Natural killer cell (primary cell): ENCODE measurements around the gene HLA-DQB2. TPM values are rescaled to one million over a fixed set of nuclear protein-coding genes. Genes with fewer than 3 reads are reported as not detected.

ENCODE experiments used
- ATAC-seq, 3 donors: fragments of 150-1000 bp in 2 of 3; fragments of 200-7000 bp in 1 of 3; cut with Tn5 transposase; 1 replicate in 1 of 3; 2 replicates in 2 of 3; pipeline ENCODE4 v1.10.0; 2021; ENCODE audit warnings: mild to moderate bottlenecking in 2 of 3, moderate library complexity in 2 of 3
- DNase-seq, 2 donors: peaks; one replicate each; pipeline versions ENCODE4 v3.0.0 to v3.0.0-alpha.2; 2013 to 2021; ENCODE audit warnings: mixed read lengths in 1 of 2
- H3K27ac ChIP-seq: one replicate; pipeline ENCODE4 v1.5.1; 2013; ENCODE audit warnings: mild to moderate bottlenecking, low read length
- H3K27me3 ChIP-seq: one replicate; pipeline ENCODE4 v1.6.1; 2013; ENCODE audit warnings: low read length; ENCODE audit not compliant: control insufficient read depth, insufficient read depth
- H3K36me3 ChIP-seq: one replicate; pipeline ENCODE4 v1.6.1; 2013; ENCODE audit warnings: low read length; ENCODE audit not compliant: control insufficient read depth, insufficient read depth
- H3K4me1 ChIP-seq: one replicate; pipeline ENCODE4 v1.6.1; 2013; ENCODE audit warnings: low read length; ENCODE audit not compliant: control insufficient read depth, insufficient read depth
- H3K4me3 ChIP-seq: one replicate; pipeline ENCODE4 v1.5.1; 2013; ENCODE audit warnings: low read length
- H3K9me3 ChIP-seq: one replicate; pipeline ENCODE4 v1.6.1; 2013; ENCODE audit warnings: low read length; ENCODE audit not compliant: control insufficient read depth, insufficient read depth
- H3K27ac Mint-ChIP-seq, 2 donors: one replicate each; pipeline ENCODE4 v1.8.0; 2022; ENCODE audit warnings: mild to moderate bottlenecking in 2 of 2, mixed read lengths in 2 of 2, moderate library complexity in 1 of 2
- H3K27me3 Mint-ChIP-seq, 2 donors: one replicate each; pipeline ENCODE4 v1.8.0; 2022; ENCODE audit warnings: low read depth in 2 of 2, mixed read lengths in 2 of 2
- H3K36me3 Mint-ChIP-seq: one replicate; pipeline ENCODE4 v1.8.0; 2022; ENCODE audit warnings: mixed read lengths
- H3K4me1 Mint-ChIP-seq, 2 donors: one replicate each; pipeline ENCODE4 v1.8.0; 2022; ENCODE audit warnings: mixed read lengths in 2 of 2
- H3K4me3 Mint-ChIP-seq: one replicate; pipeline ENCODE4 v1.8.0; 2022; ENCODE audit warnings: mild to moderate bottlenecking, moderate library complexity, mixed read lengths
- H3K9me3 Mint-ChIP-seq, 2 donors: one replicate each; pipeline ENCODE4 v1.8.0; 2022; ENCODE audit warnings: mixed read lengths in 2 of 2
- WGBS: methylation state at CpG from one replicate; pipeline ENCODE4 v1.1.7; 2013; ENCODE audit warnings: missing lambda C conversion rate; ENCODE audit not compliant: insufficient coverage; 5-methylcytosine and 5-hydroxymethylcytosine counted together
- intact Hi-C: fragments of 100-400 bp; cut with micrococcal nuclease; formaldehyde crosslinking; loops from one replicate; pipeline ENCODE4 v1.14.2; 2022
- total RNA-seq, 4 donors: library from RNA; stranded (reverse); fragments of 120-200 nt in 1 of 4; gene quantifications; one replicate each; pipeline versions ENCODE4 v1.2.3 to v1.2.4, GENCODE V29; 2013 to 2022
- TF ChIP-seq, protein P1 (sequence below): fragments of 200-600 bp; IDR thresholded peaks from one replicate; pipeline ENCODE4 v1.8.0; 2022; ENCODE audit warnings: antibody characterized with exemption

Gene HLA-DQB2
- total RNA-seq, 3 donors from 2014 or later (not counting 1 experiment from before 2014, with no cell fraction given) = 8.2 TPM; not detected in 2

DNA sequence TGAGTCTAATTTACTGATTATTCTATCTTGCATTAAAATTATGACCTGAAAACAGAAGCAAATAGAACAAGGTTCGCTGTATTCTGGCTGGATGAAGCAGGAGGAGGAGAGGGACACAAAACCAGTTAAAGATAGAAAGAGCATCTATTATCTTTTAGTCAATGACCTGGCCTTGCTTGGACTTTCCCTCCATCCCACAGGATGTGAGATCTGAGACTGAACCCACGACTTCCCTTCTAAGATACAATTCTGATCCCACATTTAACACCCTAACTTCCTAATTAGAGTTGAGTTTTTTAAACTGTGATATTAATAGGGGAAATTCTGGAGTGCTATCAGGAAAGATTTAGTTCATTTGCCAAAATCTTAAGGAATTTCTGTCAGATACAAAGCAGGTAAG is 25.2 kb downstream of the HLA-DQB2 start:
- H3K36me3 ChIP-seq = no peaks in the 10 kb centered on the region
- H3K27me3 ChIP-seq = no peaks in the 10 kb centered on the region
- no peaks in the 10 kb centered on the region for H3K36me3 Mint-ChIP-seq
- peaks cover 27 to 55% of the 10 kb centered on the region in 2 donors for H3K27me3 Mint-ChIP-seq
- no peak overlapping the region for H3K4me3 ChIP-seq
- no peaks in the 10 kb centered on the region for H3K4me1 Mint-ChIP-seq
- no peak overlapping the region for H3K27ac ChIP-seq
- no CpG with 5 or more reads among the region's 2 CpGs for WGBS
- TF ChIP-seq, protein P1, sequence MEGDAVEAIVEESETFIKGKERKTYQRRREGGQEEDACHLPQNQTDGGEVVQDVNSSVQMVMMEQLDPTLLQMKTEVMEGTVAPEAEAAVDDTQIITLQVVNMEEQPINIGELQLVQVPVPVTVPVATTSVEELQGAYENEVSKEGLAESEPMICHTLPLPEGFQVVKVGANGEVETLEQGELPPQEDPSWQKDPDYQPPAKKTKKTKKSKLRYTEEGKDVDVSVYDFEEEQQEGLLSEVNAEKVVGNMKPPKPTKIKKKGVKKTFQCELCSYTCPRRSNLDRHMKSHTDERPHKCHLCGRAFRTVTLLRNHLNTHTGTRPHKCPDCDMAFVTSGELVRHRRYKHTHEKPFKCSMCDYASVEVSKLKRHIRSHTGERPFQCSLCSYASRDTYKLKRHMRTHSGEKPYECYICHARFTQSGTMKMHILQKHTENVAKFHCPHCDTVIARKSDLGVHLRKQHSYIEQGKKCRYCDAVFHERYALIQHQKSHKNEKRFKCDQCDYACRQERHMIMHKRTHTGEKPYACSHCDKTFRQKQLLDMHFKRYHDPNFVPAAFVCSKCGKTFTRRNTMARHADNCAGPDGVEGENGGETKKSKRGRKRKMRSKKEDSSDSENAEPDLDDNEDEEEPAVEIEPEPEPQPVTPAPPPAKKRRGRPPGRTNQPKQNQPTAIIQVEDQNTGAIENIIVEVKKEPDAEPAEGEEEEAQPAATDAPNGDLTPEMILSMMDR = no peak
- intact Hi-C loops = no loop called here
- no peaks in the 10 kb centered on the region for H3K4me1 ChIP-seq
- DNase-seq = no peak
- no peak overlapping the region for H3K4me3 Mint-ChIP-seq
- H3K27ac Mint-ChIP-seq = no peak overlapping the region
- no peaks in the 10 kb centered on the region for H3K9me3 ChIP-seq
- H3K9me3 Mint-ChIP-seq = no peaks in the 10 kb centered on the region
- ATAC-seq = no peak

DNA sequence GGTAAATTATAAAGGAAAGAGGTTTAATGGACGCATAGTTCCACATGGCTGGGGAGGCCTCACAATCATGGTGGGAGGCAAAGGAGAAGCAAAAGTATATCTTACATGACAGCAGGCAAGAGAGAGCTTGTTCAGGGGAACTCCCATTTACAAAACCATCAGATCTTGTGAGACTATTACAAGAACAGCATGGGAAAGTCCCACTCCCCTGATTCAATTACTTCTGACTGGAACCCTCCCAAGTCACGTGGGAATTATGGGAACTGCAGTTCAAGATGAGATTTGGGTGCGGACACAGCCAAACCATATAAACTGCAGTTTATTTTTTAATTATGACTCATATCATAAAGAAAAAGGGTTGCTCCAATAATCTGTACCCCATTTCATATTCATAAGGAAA is 44.5 kb downstream of the HLA-DQB2 start:
- intact Hi-C loops = no loop called here
- Histone ChIP-seq H3K36me3 (no peaks in the 10 kb centered on the region), H3K4me3 (no peak overlapping the region), H3K27ac (no peak overlapping the region), H3K9me3 (no peaks in the 10 kb centered on the region), H3K27me3 (peaks cover 2% of the 10 kb centered on the region), H3K4me1 (no peaks in the 10 kb centered on the region)
- Mint-ChIP-seq H3K9me3 (no peaks in the 10 kb centered on the region), H3K4me1 (no peaks in the 10 kb centered on the region), H3K27ac (no peak overlapping the region), H3K27me3 (peaks cover 31 to 49% of the 10 kb centered on the region in 2 donors), H3K36me3 (no peaks in the 10 kb centered on the region), H3K4me3 (no peak overlapping the region)
- TF ChIP-seq, protein P1 = no peak
- WGBS = 81% methylated on average over 2 of the region's 3 CpGs
- ATAC-seq = no peak
- peak in 1 of 2 donors; percentile 10 for DNase-seq

DNA sequence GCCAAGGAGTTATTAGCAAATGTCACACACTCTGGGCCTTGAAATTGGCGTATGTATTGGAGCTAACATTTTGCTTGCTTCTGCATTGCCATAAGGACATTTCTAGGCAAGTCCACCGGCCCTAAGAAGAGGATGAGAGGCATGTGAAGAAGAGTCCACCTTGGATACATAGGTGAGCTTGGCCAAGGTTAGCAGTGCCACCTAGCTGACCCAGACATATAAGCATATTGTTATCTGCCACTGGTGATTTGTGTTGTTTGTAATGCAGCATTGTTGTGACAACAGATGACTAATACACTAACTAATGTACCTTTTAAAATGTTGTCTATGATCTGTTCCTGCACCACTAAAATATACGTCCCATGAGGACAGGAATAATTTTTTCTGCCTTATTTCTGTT is 46.9 kb downstream of the HLA-DQB2 start:
- Mint-ChIP-seq H3K27me3 (peaks cover 23 to 36% of the 10 kb centered on the region in 2 donors), H3K36me3 (no peaks in the 10 kb centered on the region), H3K9me3 (no peaks in the 10 kb centered on the region), H3K27ac (no peak overlapping the region), H3K4me1 (no peaks in the 10 kb centered on the region), H3K4me3 (no peak overlapping the region)
- no peak for ATAC-seq
- intact Hi-C loops = no loop called here
- H3K27me3 ChIP-seq = no peaks in the 10 kb centered on the region
- H3K9me3 ChIP-seq = no peaks in the 10 kb centered on the region
- 97% methylated on average over 3 of the region's 3 CpGs for WGBS
- no peak for DNase-seq
- no peak overlapping the region for H3K4me3 ChIP-seq
- no peak overlapping the region for H3K27ac ChIP-seq
- no peaks in the 10 kb centered on the region for H3K36me3 ChIP-seq
- no peaks in the 10 kb centered on the region for H3K4me1 ChIP-seq
- TF ChIP-seq, protein P1 = no peak

DNA sequence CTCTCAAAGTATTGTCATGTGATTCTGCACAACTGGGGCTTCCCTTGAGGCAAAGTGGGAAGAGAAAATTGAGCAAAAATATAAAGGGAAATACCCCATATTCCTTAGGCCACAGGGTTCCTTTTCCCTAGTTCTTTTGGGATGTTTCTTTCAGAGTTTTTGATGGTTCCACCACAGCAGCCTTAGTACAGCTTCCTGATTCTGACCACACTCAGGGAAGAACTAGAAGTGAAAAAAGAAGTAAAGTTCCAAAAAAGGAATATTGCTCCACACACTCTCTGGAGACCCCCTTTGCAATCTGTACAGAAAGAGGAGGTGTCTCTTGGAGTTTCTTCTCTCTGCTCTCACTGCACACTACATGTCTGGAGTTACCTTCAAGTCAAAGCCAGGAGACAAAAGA is 50.1 kb downstream of the HLA-DQB2 start:
- TF ChIP-seq, protein P1 = no peak
- H3K36me3 Mint-ChIP-seq = no peaks in the 10 kb centered on the region
- ATAC-seq = no peak

More for the DNA sequence above, 50.1 kb downstream of the HLA-DQB2 start:
- Histone ChIP-seq H3K36me3 (no peaks in the 10 kb centered on the region), H3K4me3 (no peak overlapping the region), H3K4me1 (no peaks in the 10 kb centered on the region), H3K27me3 (no peaks in the 10 kb centered on the region), H3K27ac (no peak overlapping the region), H3K9me3 (no peaks in the 10 kb centered on the region)
- Mint-ChIP-seq H3K4me1 (no peaks in the 10 kb centered on the region), H3K27ac (no peak overlapping the region), H3K27me3 (peaks cover 8 to 14% of the 10 kb centered on the region in 2 donors), H3K9me3 (no peaks in the 10 kb centered on the region), H3K4me3 (no peak overlapping the region)
- intact Hi-C loops = no loop called here
- DNase-seq = no peak
